Stimulated activated CD4-positive, alpha-beta T cell treated with anti-CD3 and anti-CD28 coated beads, Interleukin-2, amount 100 ng/mL, for 4 hours (primary cell): Measurements from ENCODE around the gene SH3PXD2A.

Experiments
- DNase-seq: peaks from one replicate; pipeline ENCODE4 v3.0.0-alpha.2; 2020; ENCODE audit warnings: low read depth

Gene SH3PXD2A

GRCh38 chr10:103724074-103724473 is 131.3 kb downstream of the SH3PXD2A start:
- DNase-seq = no peak

- no peak for DNase-seq
Measured at GRCh38 chr10:103723557-103723956, 131.8 kb downstream of the SH3PXD2A start.

- no peak for DNase-seq
Measured at GRCh38 chr10:103722632-103723031, 132.7 kb downstream of the SH3PXD2A start.

- DNase-seq = no peak
Measured at GRCh38 chr10:103720964-103721335, 134.4 kb downstream of the SH3PXD2A start.

GRCh38 chr10:103720328-103720963 is 134.9 kb downstream of the SH3PXD2A start:
- DNase-seq = no peak

GRCh38 chr10:103719036-103719435 is 136.3 kb downstream of the SH3PXD2A start:
- no peak for DNase-seq

- no peak for DNase-seq
Measured at GRCh38 chr10:103718247-103718620, 137.1 kb downstream of the SH3PXD2A start.

- DNase-seq = no peak
Measured at GRCh38 chr10:103717341-103718246, 137.8 kb downstream of the SH3PXD2A start.

- DNase-seq = no peak
Measured at GRCh38 chr10:103716206-103717160, 138.9 kb downstream of the SH3PXD2A start.

- no peak for DNase-seq
Measured at GRCh38 chr10:103715430-103715829, 139.9 kb downstream of the SH3PXD2A start.

GRCh38 chr10:103714232-103714891 is 141.0 kb downstream of the SH3PXD2A start:
- DNase-seq = no peak

GRCh38 chr10:103713676-103714075 is 141.7 kb downstream of the SH3PXD2A start:
- DNase-seq = no peak

- DNase-seq = peak; percentile 69
Measured at GRCh38 chr10:103712898-103713498, 142.4 kb downstream of the SH3PXD2A start.

GRCh38 chr10:103712146-103712545 is 143.2 kb downstream of the SH3PXD2A start:
- DNase-seq = no peak

- no peak for DNase-seq
Measured at GRCh38 chr10:103711351-103711994, 143.9 kb downstream of the SH3PXD2A start.

GRCh38 chr10:103710490-103710889 is 144.9 kb downstream of the SH3PXD2A start:
- no peak for DNase-seq

GRCh38 chr10:103709341-103709920 is 145.9 kb downstream of the SH3PXD2A start:
- no peak for DNase-seq

GRCh38 chr10:103708627-103709288 is 146.6 kb downstream of the SH3PXD2A start:
- no peak for DNase-seq

- no peak for DNase-seq
Measured at GRCh38 chr10:103707956-103708626, 147.3 kb downstream of the SH3PXD2A start.
